ENCODE measurements around the gene MTMR3.
A peak's percentile ranks its signal among the peaks of the same experiment; 100 is the strongest.
"Not testable (repeated sequence)": the region's sequence is repeated elsewhere in the genome, so short reads cannot be mapped to it uniquely, and the experiment has no call there.

Gene MTMR3

GRCh38 chr22:30056015-30056414 lies 173.0 kb downstream of the MTMR3 start:
- DNase-seq (ENCODE audit: low read depth): no peak

GRCh38 chr22:30057375-30057774 lies 174.4 kb downstream of the MTMR3 start:
- no peak for DNase-seq (ENCODE audit: low read depth)

- DNase-seq (ENCODE audit: low read depth): not testable (repeated sequence)
Observed at GRCh38 chr22:30059346-30060020, 176.5 kb downstream of the MTMR3 start.

GRCh38 chr22:30061094-30061493 lies 178.1 kb downstream of the MTMR3 start:
- not testable (repeated sequence) for DNase-seq (ENCODE audit: low read depth)

GRCh38 chr22:30062259-30062658 lies 179.3 kb downstream of the MTMR3 start:
- no peak for DNase-seq (ENCODE audit: low read depth)

- no peak for DNase-seq (ENCODE audit: low read depth)
Observed at GRCh38 chr22:30062950-30063349, 180.0 kb downstream of the MTMR3 start.

- DNase-seq (ENCODE audit: low read depth): no peak
Observed at GRCh38 chr22:30064172-30064571, 181.2 kb downstream of the MTMR3 start.

- DNase-seq (ENCODE audit: low read depth): no peak
Observed at GRCh38 chr22:30073743-30074142, 190.8 kb downstream of the MTMR3 start.

- DNase-seq (ENCODE audit: low read depth): no peak
Observed at GRCh38 chr22:30074147-30074546, 191.2 kb downstream of the MTMR3 start.

- no peak for DNase-seq (ENCODE audit: low read depth)
Observed at GRCh38 chr22:30074994-30075393, 192.0 kb downstream of the MTMR3 start.

- no peak for DNase-seq (ENCODE audit: low read depth)
Observed at GRCh38 chr22:30077279-30077880, 194.4 kb downstream of the MTMR3 start.

- no peak for DNase-seq (ENCODE audit: low read depth)
Observed at GRCh38 chr22:30078320-30079311, 195.6 kb downstream of the MTMR3 start.

GRCh38 chr22:30079952-30080533 lies 197.1 kb downstream of the MTMR3 start, which contains the start of gene HORMAD2:
Gene HORMAD2 (plus strand): TSS chr22:30080464. CDS start chr22:30093953, 13,489 bp downstream.
- peak; percentile 14 for DNase-seq (ENCODE audit: low read depth)
